Lower lobe of right lung (tissue), 2 donors: Measurements from ENCODE around the gene CDX2. TPM values are rescaled to one million over a fixed set of nuclear protein-coding genes. Genes with fewer than 3 reads are reported as not detected.
"Not testable (repeated sequence)": the region's sequence is repeated elsewhere in the genome, so short reads cannot be mapped to it uniquely, and the experiment has no call there.

Experiments used
- ATAC-seq, 2 donors: fragments of 200-7000 bp; cut with Tn5 transposase; one replicate each; pipeline ENCODE4 v1.9.1; 2020 to 2022; ENCODE audit warnings: mild to moderate bottlenecking in 2 of 2, moderate library complexity in 2 of 2
- DNase-seq: peaks from one replicate; pipeline ENCODE4 v3.0.0-alpha.2; 2020
- H3K27ac ChIP-seq: fragments of 200-600 bp; one replicate; pipeline ENCODE4 v1.8.0; 2022
- H3K27me3 ChIP-seq: fragments of 200-600 bp; one replicate; pipeline ENCODE4 v1.8.0; 2022; ENCODE audit warnings: low read depth
- H3K36me3 ChIP-seq: fragments of 200-600 bp; one replicate; pipeline ENCODE4 v1.8.0; 2022; ENCODE audit warnings: mild to moderate bottlenecking
- H3K4me1 ChIP-seq: fragments of 200-600 bp; one replicate; pipeline ENCODE4 v1.8.0; 2022
- H3K4me3 ChIP-seq: fragments of 200-600 bp; one replicate; pipeline ENCODE4 v1.8.0; 2022; ENCODE audit warnings: mild to moderate bottlenecking
- H3K9me3 ChIP-seq: fragments of 200-600 bp; one replicate; pipeline ENCODE4 v1.8.0; 2022
- intact Hi-C: fragments of 100-400 bp; cut with DNase I; formaldehyde crosslinking; loops from one replicate; pipeline ENCODE4 v1.11.0; 2022
- total RNA-seq: library from RNA; stranded (reverse); fragmentation: NEBNext Ultra II Directional; extraction: Animal tissue kit (Norgen Biotek cat#: 25700); gene quantifications from one replicate; pipeline ENCODE4 v1.2.1, GENCODE V29; 2021
- TF ChIP-seq, protein P1 (sequence below): fragments of 200-600 bp; IDR thresholded peaks from one replicate; pipeline ENCODE4 v1.8.0; 2022; ENCODE audit warnings: antibody characterized with exemption, mild to moderate bottlenecking
- donor health status: DM: no; HTN: yes; CAD: no; lungs with severe emphysema.

CDX2 gene
- total RNA-seq, 1 donor from 2014 or later = not detected

DNA sequence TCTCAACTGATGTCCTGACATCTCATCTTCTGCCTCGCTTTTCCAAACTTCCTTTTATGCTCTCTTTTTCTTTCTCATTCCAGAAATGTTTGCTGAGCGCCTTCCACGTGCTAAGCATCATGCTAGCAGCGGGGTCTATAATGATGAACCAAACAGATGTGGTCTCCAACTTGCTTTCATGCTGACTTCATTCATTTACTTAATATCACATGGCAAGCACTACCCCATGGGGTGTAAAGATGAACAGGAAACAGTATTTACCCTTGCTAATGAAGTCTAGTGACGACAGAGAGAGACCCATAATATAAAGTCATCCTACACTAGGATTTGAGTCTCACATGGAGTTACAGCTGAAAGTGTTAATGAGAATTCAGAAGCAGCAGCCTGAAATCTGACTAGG, 40.9 kb upstream of the CDX2 start:
- Histone ChIP-seq H3K4me1 (no peaks in the 10 kb centered on the region), H3K36me3 (no peaks in the 10 kb centered on the region), H3K27me3 (peaks cover 4% of the 10 kb centered on the region), H3K4me3 (no peak overlapping the region), H3K27ac (no peak overlapping the region), H3K9me3 (no peaks in the 10 kb centered on the region)
- intact Hi-C loops = no loop called here
- ATAC-seq (no peak), DNase-seq (no peak)
- TF ChIP-seq, protein P1, sequence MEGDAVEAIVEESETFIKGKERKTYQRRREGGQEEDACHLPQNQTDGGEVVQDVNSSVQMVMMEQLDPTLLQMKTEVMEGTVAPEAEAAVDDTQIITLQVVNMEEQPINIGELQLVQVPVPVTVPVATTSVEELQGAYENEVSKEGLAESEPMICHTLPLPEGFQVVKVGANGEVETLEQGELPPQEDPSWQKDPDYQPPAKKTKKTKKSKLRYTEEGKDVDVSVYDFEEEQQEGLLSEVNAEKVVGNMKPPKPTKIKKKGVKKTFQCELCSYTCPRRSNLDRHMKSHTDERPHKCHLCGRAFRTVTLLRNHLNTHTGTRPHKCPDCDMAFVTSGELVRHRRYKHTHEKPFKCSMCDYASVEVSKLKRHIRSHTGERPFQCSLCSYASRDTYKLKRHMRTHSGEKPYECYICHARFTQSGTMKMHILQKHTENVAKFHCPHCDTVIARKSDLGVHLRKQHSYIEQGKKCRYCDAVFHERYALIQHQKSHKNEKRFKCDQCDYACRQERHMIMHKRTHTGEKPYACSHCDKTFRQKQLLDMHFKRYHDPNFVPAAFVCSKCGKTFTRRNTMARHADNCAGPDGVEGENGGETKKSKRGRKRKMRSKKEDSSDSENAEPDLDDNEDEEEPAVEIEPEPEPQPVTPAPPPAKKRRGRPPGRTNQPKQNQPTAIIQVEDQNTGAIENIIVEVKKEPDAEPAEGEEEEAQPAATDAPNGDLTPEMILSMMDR = no peak

GRCh38 chr13:28005016-28005415, 35.9 kb upstream of the CDX2 start:
- intact Hi-C loops, H3K4me1 ChIP-seq, H3K4me3 ChIP-seq, DNase-seq, H3K27ac ChIP-seq, H3K27me3 ChIP-seq, H3K36me3 ChIP-seq, ATAC-seq, H3K9me3 ChIP-seq: not testable (repeated sequence)

DNA sequence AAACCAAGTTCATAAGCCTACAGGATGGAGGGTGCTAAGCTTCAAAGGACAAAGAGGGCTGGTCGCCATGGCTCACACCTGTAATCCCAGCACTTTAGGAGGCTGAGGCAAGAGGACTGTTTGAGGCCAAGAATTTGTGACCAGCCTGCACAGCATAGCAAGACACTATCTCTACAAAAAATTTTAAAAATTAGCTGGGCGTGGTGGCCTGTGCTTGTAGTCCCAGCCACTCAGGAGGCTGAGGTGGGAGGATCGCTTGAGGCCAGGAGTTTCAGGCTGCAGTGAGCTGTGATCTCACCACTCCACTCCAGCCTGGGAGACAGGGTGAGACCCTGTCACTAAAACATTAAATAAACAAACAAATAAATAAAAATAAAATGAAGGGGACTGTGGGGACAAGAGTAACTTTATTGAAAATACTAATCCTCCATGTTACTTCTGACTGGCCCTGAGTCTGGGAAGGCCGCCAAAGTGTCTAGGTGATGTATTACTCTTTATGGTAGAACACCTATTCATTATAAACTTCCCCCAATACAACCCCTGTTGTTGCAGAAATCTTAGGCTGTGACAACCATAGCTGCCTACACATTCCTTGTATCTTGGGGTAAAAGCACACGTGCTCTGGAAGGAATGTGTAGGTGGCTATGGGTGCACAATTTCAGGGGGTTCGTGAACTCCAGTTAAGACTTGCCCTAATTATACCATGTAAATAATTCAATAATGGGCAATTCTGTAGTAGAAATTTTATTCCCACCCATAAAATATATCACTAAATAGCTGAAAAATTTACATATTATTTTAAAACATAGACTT, 34.0 kb upstream of the CDX2 start:
- intact Hi-C loops = no loop called here
- ATAC-seq (no peak), DNase-seq (no peak)
- no peak overlapping the region for H3K4me3 ChIP-seq
- H3K27me3 ChIP-seq = no peaks in the 10 kb centered on the region
- H3K27ac ChIP-seq = no peak overlapping the region
- H3K9me3 ChIP-seq = no peaks in the 10 kb centered on the region
- H3K4me1 ChIP-seq = no peaks in the 10 kb centered on the region
- no peaks in the 10 kb centered on the region for H3K36me3 ChIP-seq
- TF ChIP-seq, protein P1 = no peak

- H3K36me3 ChIP-seq = no peaks in the 10 kb centered on the region
- H3K9me3 ChIP-seq = no peaks in the 10 kb centered on the region
- TF ChIP-seq, protein P1 = no peak
- H3K4me1 ChIP-seq = no peaks in the 10 kb centered on the region
- intact Hi-C loops = no loop called here
- ATAC-seq = peak in 1 of 2 donors; percentile 29
- no peak overlapping the region for H3K4me3 ChIP-seq
- H3K27ac ChIP-seq = no peak overlapping the region
- DNase-seq = no peak
- H3K27me3 ChIP-seq = no peaks in the 10 kb centered on the region
Measured at GRCh38 chr13:28001837-28002473, 32.8 kb upstream of the CDX2 start.

- no peak overlapping the region for H3K27ac ChIP-seq
- no peaks in the 10 kb centered on the region for H3K36me3 ChIP-seq
- DNase-seq (no peak), ATAC-seq (peak in 1 of 2 donors; percentile 38)
- TF ChIP-seq, protein P1 = no peak
- H3K27me3 ChIP-seq = no peaks in the 10 kb centered on the region
- no peaks in the 10 kb centered on the region for H3K4me1 ChIP-seq
- intact Hi-C loops = no loop called here
- H3K4me3 ChIP-seq = no peak overlapping the region
- H3K9me3 ChIP-seq = no peaks in the 10 kb centered on the region
Measured at GRCh38 chr13:28001049-28001448, 31.9 kb upstream of the CDX2 start.

DNA sequence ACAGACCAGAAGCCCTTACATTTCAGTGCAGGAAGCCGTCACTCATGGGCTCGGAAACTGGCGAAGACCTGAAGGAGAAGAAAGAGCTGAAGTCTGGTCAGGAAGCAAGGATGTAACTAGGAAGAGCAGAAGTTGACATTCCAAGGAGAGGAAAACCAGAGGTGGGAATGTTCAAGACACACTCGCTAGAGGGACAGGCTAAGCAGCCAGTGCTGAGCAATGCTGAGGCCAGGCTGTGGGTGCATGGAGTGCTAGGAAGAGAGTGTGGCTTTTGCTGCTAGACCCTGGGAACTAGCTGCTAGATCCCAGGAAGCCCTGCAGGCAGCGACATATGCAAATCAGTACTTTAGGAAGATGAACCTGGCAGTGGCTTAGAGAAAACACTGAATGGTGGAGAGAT, 31.5 kb upstream of the CDX2 start:
- Histone ChIP-seq H3K27ac (no peak overlapping the region), H3K4me3 (no peak overlapping the region), H3K4me1 (no peaks in the 10 kb centered on the region), H3K36me3 (no peaks in the 10 kb centered on the region), H3K9me3 (no peaks in the 10 kb centered on the region), H3K27me3 (no peaks in the 10 kb centered on the region)
- DNase-seq (no peak), ATAC-seq (peak in 1 of 2 donors; percentile 30)
- intact Hi-C loops = no loop called here
- TF ChIP-seq, protein P1 = no peak
